HG02973 (cell line): ENCODE data around the gene NR2E1.

Experiments
- ATAC-seq: cut with Tn5 transposase; IDR thresholded peaks from one replicate; pipeline ENCODE4 v1.9.1; 2021; ENCODE audit warnings: moderate library complexity; ENCODE audit not compliant: unreplicated experiment

NR2E1 gene

DNA sequence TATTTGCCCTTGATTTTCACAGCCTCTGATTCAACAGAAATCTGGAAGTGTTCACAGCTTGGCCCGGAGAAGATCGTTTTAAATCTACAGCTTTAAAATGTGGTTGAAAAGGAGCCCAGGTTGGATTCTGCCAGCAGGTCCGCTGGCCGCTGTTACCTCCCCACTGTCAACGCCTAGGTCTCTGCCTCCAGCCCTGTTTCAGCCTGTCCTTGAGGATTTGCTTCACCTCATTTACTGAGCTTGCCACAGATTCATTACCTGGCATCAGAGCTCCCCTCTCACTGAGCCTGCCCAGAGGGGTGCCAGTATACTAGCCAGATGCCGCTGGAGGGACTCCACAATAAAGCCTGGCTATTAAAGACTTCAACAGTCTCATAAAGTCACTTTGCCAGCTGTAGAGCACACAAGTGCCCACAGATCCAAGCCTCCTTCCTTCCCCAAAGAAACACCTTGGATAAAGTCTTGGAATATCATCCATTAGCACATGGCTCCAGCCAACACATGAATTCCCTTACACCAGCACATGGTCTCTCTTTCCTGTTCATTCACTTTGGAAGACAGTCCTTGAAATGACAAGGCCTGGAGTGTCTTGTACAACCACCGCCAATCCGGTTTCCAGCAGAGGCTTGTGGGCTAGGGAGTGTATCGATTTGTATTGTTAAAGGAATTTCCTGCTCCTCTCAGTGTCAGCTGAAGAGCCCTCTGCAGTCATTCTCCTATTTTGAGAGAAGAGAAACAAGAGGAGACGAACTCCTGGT, 9.5 kb upstream of the NR2E1 start:
- ATAC-seq, result no peak

DNA sequence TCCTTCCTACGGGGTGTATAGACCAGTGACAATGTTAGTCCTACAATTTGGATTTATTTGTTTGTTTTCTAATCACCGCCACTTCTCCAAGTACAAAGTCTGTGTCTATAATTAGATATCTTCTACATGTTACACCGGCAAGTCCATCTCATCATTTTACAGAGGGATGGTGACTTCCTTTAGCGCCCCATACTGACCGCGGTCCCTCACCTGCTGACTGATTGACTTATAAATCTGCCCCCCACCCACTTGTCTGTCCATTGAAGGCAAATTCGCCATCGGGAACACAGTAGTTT, 8.9 kb upstream of the NR2E1 start:
- ATAC-seq, result no peak

DNA sequence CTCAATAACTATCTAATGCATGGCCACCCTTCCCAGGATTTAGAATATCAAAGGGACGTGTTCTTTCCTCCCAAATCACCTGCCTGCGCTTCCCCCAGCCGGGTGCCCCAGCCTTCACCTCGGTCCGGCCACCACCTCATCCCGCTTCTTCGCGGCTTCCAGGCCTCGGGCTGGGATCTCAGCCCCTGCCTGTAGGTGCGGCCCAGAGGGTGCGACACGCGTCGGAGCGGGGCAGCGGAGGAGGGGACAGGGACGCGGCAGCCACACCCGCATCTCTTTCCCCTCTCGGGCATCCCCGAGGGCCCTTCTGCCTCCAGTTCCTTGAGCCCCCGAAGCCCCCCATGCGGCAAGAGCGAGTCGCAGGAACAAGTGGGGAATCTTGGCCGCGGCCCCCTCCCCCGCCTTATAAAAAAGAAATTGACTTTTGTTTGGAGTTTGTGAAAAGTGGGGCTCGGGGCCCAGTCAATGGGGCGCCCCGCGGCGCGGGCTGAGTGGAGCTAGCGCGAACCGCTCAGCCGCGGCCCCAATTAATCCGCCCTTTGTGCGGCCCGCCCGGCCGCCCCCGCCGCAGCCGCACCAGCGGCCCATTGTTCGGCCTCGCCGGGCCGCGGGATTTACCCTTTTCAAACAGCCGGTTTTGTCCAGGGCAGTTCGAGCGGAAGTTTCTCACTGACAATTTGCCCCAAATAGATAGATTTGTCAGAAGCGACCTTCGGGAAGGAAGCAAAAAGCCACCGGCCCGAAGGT, 8.4 kb upstream of the NR2E1 start:
- no peak for ATAC-seq

DNA sequence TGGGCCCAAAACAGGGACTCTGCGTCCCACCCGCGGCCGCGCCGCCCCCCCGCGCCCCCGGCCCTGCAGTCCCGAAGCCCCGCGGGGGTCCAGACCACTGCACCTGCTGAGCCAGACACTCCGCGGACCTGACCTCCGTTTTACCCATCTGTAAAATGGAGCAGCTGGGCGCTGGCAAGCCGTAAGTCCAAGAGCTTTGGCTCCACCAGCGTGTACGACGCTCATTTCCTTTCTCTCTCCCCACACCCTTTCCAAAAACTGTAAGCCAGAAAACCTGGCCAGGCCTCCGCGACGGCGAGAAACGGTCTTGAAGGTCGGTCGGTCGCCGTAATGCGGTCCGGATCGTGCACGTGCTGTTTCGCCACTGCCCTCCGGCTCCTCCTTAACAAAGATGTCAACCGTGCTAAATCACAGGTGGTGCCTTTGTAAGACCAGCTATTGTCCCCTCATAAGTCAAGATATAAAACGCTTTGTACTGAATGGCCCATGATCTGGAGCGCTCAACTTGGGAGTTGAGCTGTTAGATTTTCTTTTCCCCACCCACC, 7.8 kb upstream of the NR2E1 start:
- ATAC-seq, result no peak

DNA sequence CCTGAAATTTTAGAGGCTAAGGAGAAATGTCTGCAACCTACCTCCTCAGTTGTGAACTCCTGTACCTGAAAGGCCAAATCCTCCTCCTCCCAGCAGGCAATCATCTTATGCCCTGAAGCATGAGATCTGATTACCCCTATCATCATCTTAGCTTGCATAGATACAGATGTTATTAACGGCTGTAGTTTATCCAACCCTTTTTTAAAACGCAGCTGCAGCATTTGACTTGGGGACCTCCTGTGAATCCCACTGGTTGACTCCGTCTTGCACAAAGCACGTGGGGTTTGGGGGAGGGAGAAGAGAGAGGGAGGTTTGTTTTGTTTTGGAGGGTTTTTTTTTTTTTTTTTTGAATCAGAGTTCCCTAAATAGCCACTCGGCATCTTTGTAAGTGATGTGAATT, 5.8 kb upstream of the NR2E1 start:
- no peak for ATAC-seq

DNA sequence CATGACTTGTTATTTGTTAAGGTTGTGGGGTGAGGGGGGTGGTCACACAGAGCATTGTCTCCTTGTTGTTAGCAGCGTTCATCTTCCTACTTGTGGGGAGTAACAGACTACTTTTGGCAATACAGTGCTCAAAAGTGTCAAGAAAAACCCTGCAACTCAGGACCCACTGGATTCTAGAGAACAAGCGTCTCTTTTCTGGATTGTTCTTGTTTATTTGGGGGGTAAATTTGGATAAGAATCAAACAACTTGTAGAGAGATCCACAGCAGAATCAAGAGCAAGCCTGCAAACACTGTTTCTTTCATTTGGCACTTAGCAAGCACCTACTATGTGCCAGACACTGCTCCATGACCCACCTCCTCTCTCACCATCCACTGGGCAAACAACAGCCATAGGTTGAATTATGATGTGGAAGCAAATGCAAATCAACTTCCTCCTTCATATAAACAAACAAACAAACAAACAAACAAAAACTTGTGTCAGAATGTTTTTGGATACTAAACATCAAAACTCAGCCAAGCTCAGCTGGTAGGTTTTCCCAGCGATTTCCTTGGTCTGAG, 4.0 kb upstream of the NR2E1 start:
- ATAC-seq, result no peak

DNA sequence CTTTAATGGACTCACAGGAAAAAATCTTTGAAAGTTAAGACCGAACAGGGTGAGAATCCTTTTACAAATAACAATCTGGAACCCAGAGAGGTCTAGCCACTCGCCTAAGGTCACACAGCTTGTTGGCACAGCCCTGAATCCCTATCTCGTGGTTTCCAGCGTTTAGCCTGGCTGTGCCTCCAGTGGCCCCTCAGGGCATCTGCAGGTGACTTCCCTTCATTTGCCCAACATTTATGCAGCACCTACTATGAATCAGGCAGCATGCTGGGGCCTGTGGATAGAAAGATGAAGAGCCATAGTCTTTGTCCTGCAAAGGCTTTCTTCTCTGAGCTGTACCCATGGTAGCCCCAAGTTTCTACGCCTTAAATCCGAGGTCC, 2.6 kb upstream of the NR2E1 start:
- no peak for ATAC-seq

DNA sequence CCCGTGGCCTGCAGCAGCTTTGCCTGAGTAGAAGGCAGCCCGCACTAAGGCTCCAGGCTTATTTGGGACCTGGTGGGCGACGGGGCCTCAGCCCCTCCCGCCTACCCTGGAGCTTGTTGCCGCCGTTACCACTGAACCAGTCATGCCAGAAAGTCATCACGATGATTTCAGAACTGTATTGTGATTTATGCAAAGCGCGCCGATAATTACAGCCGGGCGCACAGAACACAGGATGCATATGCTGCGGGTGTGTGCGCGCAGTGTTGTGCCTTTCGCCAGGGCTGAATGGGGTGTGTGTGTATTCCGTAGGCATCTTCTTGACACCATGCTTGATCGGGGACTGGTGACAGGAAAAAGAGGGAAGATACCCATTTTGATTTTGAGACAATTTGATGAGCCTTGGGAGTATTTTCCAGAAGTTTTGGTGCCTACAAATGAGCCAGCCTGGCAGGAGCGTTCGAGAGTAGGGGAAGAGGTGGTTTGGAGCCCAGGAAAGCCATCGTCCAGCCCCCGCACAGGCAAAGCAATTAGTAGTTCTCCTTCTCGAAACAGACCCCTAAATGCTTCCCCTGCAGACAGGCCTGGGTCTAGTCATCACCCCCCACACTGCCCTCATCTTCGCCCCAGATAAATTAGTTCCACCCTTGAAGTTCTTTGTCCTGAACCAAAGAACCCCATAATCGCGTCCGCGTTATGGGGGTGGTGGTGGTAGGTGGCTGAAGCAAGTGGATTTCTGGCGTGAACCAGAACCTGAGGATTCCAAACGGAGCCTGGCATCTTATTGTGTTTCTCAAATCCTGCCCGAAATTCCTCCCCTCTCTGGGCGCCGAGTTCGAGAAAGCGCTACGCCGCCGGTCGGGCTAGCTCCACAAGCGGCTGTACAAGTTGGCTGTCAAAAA, 1.9 kb upstream of the NR2E1 start:
- no peak for ATAC-seq

DNA sequence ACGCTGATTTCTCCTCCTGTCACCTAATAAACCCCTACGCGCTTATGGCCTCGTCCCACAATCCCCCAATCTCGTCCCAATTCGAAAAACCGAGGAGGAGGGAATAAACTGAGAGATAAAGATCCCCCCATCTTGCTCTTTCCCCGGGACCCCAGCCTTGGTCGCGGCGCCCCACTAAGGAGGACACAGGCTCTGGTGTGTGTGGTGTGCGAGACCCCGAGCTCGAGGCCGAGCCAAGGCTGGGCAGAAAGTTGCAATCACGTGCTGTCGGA, 1.3 kb upstream of the NR2E1 start:
- ATAC-seq, result no peak

DNA sequence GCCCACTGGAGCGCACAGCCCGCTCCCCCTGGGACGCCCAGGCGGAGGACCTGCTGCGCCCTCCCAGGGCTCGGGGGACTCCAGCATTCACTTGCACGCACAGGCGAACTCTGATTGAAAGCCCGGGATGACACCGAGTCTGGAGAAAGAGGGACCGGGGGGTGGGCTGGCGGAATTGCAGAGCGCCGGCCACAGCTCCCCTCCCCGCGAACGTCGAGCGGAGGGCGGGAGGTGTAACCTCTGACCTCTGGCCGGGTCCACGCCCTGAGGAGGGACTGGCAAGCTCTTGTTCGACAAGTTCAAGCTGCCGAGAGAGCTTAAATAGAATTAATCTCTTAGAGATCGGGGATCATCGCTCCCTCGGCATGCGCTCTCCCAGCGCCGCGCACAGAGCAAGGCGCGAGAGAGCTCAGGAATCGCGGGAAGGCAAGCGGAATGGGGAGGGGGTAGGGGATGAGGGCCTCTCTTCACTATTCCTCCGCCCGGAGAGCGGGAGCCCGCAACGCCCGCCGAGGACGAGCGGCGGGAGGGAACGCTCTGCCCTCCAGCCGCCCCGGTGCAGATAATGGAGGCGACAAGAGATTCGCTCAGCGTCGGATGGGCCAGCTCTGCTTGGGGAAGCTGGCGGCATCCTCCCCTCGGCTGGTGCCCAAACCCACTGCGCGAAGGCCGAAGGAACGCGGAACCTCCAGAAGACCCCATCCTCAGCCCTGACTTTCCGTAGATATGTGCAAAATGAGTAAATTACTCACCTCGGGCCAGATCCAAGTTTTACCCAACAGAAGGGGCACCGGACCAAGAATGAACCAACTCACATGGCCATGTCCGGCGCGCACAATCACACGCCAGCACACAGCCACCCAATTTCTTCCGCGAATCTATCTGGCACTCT, 761 bp upstream of the NR2E1 start:
- ATAC-seq, result no peak

DNA sequence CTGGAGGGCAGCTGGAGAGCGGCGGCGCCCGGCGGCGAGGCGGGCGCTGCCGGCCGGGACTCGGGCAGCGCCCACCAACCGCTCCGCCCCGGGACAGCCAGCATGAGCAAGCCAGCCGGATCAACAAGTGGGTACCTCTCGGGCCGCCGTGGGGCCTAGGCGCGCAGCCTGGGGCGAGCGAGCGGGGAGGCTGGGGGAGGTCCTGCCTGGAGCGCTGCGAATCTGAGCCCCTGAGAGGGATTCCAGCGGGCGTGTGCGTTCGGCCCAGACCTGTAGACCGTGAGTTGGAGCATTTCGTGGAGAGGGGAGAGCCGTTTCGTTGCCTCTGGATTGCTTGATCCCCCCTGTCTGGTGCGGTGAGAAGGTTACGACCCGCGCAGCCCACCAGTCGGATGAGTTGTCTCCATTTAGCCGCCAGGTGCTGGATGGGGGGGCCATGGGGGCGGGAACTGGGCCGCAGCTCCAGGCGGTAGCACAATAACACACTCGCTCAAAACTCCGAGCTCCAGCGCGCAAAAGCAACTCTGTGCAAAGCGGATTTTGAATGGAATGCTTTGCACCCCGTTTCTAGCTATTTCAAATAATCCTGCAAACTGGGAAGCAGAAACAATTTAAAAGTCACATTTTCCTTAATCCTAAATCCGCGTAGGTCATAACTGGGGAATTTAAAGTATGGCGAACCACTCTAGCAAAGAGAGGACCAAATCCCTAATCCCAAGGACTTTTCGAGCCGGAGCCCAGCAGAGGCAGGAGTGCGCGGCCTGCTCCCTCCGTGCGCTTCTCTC, 1.0 kb downstream of the NR2E1 start:
- no peak for ATAC-seq

DNA sequence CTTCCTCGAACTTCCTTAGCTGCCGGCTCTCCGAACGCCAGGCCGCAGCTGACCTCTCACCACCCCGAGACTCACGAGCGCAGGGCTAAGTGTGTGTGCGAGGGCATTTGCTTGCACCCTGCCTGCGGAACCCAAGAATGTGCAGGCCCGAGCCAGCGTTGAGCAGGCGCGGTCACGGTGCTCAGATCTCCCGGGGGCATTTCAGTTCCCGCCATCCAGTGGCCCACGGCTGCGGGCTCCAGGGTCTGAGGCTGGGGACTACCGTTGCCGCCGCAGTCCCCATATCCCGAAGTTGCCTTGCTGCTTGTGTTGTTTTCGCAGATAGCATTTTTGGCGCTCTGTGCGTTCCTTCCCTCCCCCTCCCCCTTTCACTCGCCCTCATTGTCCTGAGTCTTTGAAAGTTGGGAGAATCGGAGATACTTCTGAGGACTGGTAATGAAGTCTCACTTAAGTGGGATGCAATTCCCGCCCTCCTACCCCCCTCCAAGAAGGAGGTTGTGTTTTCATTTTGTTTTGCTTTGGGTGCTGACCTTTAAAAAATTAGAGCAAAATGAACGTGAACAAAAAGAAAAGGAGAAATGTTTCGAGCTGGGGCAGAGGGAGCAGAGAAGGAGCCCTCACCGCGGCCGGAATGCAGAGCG, 1.7 kb downstream of the NR2E1 start:
- no peak for ATAC-seq

DNA sequence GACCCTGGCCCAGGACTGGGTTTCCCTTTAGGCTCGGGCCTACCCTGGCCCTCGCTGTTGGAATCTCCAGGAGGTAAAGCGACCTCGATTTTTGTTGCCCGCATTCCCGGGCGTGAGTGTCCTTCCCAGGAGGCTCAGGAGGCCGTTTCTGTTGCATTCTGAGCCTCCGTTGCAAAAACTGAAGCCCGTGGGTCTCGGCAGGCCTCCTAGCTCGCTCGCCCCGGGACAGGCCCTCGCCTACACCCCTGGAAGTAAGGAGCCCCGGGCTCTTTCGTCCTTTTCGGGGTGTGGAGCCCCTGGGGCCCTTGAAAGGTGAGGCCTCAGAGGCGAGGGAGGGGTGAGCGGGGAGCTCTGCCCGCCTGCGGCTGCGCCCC, 2.3 kb downstream of the NR2E1 start:
- ATAC-seq, result no peak

DNA sequence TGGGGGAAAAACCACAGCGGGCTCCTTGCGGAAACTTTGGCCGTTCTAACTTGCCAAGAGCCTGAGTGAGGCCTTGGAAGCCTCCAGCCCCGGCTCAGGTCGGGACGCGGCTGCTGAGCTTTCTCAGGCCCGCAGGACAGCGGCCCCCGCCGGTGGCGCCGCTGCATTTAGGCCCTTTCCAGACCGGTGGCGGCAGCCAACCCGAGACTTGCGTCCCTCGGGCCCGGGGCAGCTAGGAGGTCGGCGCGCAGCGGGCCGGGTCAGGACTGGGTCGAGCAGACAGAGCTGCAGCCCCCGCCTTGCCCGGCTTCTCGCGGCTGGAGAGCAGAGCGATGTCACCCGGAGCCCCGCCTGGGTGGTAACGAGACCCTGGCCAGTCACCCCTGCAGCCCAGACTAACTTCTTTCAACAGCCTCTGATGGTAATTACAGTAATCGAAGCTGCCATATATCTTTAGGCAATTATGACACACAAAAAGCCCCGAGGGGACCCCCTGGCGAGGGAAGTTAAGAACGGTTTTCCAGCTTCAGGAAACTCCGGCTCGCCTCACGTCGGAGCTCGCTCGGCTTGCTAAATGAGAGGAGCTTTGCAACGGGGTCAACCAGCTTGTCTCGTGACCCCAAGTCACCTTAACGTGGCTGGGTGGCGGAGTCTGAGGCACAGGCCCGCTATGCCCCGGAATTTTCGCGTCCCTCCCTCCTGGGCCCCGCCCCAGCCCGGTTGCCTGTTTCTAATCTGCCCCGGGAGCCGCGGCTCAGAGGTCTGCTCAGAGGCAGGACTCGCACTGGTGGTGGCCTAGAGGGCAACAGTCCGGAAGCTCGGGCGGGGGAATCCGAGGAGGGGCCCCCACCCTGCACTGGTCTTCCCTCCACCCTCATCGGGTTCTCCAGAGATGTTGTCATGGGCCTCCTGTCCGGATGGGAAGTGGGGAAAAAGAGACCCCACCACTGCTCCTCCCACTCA, 3.0 kb downstream of the NR2E1 start:
- no peak for ATAC-seq

DNA sequence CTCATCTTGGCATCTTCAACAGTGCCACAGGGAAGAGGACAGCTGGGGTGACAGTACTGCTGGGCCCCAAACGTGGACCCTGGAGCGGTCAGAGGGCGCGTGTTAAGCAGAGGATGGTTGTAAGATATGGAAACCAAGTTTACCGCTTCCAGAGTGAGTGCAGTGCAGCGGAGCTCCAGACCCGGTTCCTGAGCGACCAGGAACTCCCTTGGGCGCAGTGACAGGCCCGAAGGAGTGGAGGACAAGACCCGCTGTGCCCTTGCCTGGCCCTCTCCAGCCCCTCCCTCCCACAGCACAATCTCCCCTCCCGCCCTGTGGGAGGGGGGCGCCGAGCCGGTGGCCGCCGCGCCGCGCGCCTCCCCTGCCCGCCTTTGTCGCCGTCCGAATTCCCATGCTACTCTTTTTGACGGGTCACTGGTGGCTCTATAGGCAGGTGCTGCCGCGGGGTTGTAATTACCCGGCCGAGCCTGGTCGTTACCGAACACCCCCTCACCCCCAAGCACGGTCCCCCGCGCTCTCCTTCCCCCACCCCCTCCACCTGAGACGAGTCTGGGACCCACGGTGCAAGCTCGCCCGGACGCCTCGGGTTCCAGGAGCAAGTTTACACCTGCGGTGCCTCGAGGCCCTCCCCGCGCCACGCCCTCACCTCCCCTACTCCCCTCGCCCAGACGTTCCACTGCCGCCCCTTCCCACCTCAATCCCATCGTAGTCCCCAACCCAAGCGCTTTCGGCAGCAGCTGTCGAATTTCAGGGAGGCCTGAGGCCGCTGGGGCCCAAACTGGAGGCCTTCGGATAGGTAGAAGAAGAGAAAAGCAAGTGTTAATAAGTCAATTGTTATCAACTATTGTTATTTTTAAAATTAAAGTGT, 3.9 kb downstream of the NR2E1 start:
- no peak for ATAC-seq

DNA sequence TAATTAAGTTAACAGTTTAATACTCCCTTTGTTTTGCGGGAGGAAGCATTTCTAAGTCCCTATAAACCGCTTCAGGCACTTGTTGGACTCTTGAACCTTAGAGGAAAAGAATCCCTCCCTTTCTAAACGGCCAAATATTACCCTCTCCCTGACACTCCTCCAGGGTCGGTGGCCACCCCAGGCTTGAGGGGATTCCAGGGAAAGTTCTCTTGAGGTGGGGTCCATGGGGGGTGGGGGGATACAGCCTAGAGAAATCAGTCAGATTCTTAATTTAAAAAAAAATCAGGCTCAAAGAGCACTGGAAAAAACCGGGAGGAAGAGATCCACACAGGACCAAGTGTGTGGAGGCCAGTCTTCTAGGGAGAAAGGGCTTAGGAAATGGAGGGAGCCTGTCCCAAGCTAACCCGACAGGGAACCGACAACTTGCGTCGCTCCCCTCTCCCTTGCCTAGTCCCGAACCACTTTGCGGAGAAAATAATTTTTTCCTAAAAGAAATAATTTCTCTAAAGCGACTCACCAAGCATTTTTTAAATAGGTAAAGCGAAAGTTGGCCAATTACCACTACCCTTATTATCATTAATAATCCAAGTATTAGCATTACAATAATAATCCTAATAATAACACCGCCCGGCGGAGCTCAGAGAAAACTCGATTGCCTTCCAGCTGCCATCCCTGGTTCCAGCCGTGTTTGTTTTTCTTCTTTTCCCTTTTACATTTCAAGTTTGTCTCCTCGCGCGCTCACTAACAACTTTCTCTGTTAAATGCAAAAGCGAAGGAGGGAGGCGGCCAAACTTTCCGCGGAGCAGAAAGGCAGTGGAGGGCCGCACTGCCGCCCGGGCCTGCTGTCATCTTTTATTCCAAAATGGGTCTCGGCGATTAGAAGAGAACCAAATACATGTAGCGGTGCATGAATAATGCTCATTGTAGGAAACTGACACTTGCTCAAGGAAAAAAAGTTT, 4.8 kb downstream of the NR2E1 start:
- ATAC-seq, result no peak
